ENCODE results near the gene VPS37D.
A peak's percentile ranks its signal among the peaks of the same experiment; 100 is the strongest.
"Not testable (repeated sequence)": the region's sequence is repeated elsewhere in the genome, so short reads cannot be mapped to it uniquely, and the experiment has no call there.

Gene VPS37D

DNA sequence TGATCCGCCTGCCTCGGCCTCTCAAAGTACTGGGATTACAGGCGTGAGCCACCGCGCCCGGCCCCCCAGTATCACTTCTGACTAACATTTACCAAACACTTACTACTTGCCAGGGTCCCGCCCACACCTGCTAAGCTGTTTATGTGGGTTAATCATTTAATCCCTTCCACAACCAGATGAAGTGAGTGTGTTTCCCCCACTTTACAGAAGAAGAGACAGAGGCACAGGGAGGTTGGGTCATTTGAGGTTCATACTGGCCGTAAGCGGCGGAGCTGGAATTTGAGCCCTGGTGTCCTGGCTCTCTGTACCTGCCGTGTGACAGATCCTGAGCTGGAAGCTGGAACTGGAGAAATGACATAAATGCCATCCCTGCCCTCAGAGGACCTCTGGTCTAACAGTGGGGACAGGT is 15.1 kb upstream of the VPS37D start:
- in situ Hi-C loops (cut with HindIII; ENCODE audit: low sequenced_read_pairs): no loop called here
- TF ChIP-seq, protein P1, sequence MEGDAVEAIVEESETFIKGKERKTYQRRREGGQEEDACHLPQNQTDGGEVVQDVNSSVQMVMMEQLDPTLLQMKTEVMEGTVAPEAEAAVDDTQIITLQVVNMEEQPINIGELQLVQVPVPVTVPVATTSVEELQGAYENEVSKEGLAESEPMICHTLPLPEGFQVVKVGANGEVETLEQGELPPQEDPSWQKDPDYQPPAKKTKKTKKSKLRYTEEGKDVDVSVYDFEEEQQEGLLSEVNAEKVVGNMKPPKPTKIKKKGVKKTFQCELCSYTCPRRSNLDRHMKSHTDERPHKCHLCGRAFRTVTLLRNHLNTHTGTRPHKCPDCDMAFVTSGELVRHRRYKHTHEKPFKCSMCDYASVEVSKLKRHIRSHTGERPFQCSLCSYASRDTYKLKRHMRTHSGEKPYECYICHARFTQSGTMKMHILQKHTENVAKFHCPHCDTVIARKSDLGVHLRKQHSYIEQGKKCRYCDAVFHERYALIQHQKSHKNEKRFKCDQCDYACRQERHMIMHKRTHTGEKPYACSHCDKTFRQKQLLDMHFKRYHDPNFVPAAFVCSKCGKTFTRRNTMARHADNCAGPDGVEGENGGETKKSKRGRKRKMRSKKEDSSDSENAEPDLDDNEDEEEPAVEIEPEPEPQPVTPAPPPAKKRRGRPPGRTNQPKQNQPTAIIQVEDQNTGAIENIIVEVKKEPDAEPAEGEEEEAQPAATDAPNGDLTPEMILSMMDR (IDR thresholded peaks at IDR 0.05; ENCODE audit: low read depth, low read length, missing control alignments): no peak

DNA sequence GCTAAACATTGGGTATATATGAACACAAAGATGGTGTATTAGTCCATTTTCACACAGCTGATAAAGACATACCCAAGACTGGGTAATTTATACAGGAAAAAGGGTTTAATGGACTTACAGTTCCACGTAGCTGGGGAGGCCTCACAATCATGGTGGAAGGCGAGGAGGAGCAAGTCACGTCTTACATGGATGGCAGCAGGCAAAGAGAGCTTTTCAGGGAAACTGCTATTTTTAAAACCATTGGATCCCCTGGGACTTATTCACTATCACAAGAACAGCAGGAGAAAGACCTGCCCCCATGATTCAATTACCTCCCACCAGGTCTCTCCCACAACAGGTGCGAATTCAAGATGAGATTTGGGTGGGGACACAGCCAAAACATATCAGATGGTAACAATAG is 12.3 kb upstream of the VPS37D start:
- DNase-seq (ENCODE audit: low read depth); in situ Hi-C loops (cut with HindIII; ENCODE audit: low sequenced_read_pairs); H3K4me3 ChIP-seq (ENCODE audit: low read depth, low read length): not testable (repeated sequence)

More for the DNA sequence above, 15.1 kb upstream of the VPS37D start:
- H3K4me3 ChIP-seq (ENCODE audit: low read depth, low read length): no peak overlapping the region
- no peak for DNase-seq (ENCODE audit: low read depth)

DNA sequence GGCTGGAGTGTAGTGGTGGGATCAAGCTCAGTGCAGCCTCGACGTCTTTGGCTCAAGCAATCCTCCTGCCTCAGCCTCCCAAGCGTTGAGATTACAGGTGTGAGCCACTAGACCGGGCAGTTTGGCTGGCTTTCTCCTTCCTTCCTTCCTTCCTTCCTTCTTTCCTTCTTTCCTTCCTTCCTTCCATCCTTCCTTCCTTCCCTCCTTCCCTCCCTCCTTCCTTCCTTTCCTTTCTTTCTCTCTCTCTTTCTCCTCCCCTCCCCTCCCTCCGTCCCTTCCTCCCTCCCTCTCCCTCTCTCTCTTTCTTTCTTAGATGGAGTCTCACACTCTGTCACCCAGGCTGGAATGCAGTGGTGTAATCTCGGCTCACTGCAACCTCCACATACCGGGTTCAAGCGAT is 7.6 kb upstream of the VPS37D start:
- no peak overlapping the region for H3K4me3 ChIP-seq (ENCODE audit: low read depth, low read length)
- in situ Hi-C loops (cut with HindIII; ENCODE audit: low sequenced_read_pairs): no loop called here
- no peak for DNase-seq (ENCODE audit: low read depth)
- TF ChIP-seq, protein P1 (IDR thresholded peaks at IDR 0.05; ENCODE audit: low read depth, low read length, missing control alignments): no peak

DNA sequence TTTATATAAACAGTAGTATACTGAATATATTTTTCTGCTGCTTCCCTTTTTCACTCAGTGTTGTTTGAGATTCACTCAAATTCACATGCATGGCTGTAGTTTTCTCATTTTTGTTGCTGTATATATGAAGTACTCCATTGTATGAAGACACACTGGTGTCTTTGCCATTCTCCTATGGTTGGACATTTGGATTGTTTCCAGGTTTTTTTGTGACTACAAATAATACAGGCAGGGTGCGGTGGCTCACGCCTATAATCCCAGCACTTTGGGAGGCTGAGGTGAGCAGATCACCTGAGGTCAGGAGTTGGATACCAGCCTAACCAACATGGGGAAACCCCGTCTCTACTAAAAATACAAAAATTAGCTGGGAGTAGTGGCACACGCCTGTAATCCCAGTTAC is 7.0 kb upstream of the VPS37D start:
- DNase-seq (ENCODE audit: low read depth); in situ Hi-C loops (cut with HindIII; ENCODE audit: low sequenced_read_pairs); H3K4me3 ChIP-seq (ENCODE audit: low read depth, low read length): not testable (repeated sequence)

DNA sequence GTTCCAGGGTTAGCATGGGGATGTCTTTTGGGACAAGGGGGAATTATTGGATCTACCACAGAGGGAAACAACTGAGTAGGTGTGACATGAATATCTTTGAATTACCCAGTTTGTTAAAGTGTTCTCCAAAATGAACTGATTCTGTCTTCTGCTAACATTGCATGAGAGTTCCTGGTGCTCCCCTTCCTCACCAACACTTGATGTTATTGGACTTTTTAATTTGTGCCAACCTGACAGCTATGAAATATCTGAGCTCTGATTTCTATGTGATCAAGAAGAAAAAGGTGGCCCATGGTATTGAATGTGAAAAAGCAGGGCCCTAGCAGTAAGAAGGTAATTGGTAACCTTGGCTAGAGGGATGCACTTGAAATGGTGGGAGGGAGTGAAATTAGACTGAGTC is 4.6 kb upstream of the VPS37D start:
- in situ Hi-C loops (cut with HindIII; ENCODE audit: low sequenced_read_pairs): no loop called here

DNA sequence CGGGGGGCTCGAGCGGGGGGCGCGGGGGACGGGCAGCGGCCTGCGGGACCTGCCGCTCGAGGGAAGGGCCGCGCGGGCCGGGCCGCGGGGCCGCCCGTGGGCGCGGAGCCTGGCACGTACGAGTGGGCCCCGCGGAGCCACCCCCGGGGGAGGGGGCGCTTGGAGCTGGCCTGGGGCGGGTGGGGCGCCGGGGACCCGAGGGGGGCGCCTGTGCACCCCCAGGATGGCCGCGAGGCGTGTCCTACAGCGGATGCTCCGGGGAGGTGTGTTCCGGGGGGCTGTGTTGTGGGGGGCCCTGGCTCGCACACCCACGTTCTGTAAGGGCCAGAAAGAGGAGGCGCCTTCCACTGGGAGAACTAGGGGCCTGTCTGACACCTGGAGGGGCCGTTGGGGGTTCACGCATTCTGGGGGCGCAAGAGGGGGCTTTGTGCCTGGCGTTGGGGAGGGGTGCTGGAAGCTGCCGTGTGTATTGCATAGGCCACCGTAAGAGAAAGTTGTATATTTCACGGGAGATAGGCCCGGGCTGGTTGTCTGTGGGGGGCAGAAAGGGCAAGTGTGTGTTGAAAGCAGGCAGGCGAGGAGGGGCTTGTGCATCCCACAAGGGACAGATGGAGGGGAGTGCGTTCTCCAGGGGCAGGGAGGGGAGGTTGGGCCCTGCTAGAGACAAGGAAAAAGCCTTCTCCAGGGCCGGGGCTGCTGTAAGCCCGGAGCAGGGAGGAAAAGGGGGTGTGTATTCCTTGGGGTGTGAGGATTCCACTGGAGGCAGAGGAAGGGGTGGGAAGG is 663 bp downstream of the VPS37D start:
- DNase-seq (ENCODE audit: low read depth): no peak
- peak overlapping the region; percentile 66 for H3K4me3 ChIP-seq (ENCODE audit: low read depth, low read length)
- TF ChIP-seq, protein P1 (IDR thresholded peaks at IDR 0.05; ENCODE audit: low read depth, low read length, missing control alignments): no peak
- in situ Hi-C loops (cut with HindIII; ENCODE audit: low sequenced_read_pairs): no loop called here

More for the DNA sequence above, 4.6 kb upstream of the VPS37D start:
- TF ChIP-seq, protein P1 (IDR thresholded peaks at IDR 0.05; ENCODE audit: low read depth, low read length, missing control alignments): no peak
- DNase-seq (ENCODE audit: low read depth): no peak
- H3K4me3 ChIP-seq (ENCODE audit: low read depth, low read length): no peak overlapping the region

DNA sequence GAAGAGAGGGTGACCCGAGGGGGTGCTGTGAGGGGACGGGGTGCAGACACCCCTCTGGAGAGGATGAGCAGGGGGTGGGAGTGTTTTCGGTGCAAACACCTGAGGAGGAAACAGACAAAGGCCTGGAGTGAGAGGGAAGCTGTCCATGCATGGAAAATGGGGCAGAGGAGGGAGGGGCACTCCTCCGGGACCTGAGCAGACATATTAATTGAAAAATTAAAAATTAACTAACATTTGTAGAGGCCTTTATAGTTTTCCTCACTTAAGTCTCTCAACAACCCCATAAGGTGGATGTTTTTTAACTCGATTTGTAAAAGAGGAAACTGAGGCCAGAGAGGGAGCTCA is 1.2 kb downstream of the VPS37D start:
- in situ Hi-C loops (cut with HindIII; ENCODE audit: low sequenced_read_pairs): no loop called here
- TF ChIP-seq, protein P1 (IDR thresholded peaks at IDR 0.05; ENCODE audit: low read depth, low read length, missing control alignments): no peak
- DNase-seq (ENCODE audit: low read depth): no peak
- H3K4me3 ChIP-seq (ENCODE audit: low read depth, low read length): peak overlapping the region; percentile 66
